NOMO-1 (cell line): Measurements from ENCODE around the gene PRPF8.

Experiments used
- DNase-seq, 2 experiments: peaks; one replicate each; lab custom pipeline; 2025; ENCODE audit not compliant: unreplicated experiment in 2 of 2; lab: John Stamatoyannopoulos, UW

Gene PRPF8

DNA sequence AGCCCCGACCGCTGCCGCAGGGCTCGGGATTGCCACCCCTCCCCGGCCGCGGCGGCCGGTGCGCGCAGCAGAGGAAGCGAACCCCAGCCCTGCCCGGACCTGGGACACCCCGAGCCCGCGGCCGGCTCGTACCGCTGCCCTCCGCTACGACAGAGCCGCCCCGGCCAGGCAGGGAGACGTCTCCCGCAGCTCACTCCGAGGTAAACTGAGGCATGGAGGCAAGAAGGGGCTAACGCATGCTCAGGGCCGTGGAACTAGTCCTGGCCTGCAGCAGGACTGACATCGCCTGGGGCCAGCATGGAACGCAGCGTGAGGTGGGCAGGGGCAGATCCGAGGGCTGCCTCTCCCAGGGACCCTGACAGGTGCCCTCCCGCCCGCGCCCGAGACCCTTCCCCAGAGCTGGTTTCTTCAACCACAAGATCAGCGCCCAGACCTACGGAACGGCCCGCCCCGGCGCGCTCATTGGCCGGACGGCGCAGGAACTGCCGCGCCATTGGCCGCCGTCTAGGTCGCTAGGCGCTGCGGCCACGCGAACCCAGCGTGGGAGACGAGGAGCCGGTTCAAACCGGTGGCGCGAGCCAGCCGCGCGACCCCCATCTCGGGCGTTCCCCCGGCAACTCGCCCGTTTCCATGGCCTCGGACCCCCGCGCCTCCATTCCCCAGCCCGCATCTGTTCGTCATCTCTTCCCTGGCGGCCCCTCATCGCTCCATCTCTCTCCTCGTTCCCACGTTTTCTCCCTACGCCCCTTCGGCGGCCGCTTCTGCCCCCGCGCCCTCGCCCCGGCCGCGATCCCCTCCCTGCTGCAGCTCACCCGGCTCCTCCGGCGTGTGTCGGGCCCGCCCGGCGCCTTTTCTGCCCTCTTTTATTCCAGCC, 56.4 kb downstream of the PRPF8 start, which contains the start of gene SLC43A2:
Gene SLC43A2 (minus strand): TSS at position 853 of the 874 bp plus-strand sequence. CDS start 960 bp downstream, outside the sequence.
- peak; percentile 60 to 86 for DNase-seq

DNA sequence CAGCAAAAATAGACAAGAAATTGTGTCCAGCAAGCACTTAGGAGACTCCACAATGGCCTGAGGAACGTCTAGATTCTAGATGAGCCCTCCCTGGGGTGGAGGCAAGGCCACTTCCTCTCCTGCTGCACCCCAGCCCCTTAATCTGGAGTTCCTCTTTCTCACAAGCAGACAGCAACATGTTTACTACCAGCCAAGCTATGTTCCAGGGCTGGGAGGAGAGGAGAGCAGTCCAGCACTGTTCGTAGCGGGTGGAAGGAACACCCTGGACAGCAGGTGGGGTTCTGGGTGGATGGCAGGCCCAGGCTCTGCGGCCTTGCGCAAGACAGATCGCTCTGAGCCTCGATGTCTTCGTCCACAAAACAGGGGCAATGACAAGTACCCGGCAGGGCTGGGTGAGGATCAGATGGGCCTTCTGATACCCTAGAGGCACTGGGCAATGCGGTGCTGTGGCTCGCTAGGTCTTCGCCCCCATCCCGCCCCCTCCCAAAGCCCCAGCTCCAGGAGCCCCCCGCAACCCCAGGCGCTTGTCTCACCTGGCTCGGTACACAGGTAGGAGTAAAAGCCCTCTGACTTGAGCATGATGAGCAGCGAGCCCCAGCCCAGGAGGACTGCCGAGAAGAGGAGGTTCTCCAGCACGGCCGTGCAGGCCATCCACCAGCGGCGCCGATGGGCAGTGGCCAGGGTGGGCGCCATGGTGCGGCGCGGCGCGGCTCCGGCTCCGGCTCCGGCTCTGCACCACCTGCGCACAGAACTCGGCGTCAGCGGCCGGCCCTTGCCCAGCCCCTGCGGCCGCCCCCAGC, 57.3 kb downstream of the PRPF8 start:
- peak; percentile 69 to 85 for DNase-seq

DNA sequence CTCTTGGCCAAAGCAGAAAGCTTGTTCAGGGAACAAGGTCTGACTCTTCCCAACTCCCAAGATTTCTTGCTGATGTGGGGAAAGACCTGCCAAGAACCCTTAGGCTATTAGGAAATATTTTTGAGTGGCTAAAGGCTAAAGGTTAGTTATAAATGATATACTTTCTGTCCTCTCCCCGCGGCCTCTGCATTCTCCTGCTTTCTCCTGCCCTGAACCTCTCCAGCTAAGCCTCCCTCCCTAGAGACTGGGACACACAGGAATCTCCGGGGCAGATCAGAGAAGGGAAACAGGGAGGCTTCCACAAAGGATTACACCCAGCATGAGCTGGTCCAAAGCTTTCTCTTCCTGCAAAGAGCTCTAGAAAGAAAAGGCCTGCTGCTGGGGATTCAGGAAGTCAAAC, 58.3 kb downstream of the PRPF8 start:
- DNase-seq = no peak

- DNase-seq = no peak
Observed at GRCh38 chr17:1625581-1625980, 59.1 kb downstream of the PRPF8 start.

GRCh38 chr17:1625053-1625452, 59.6 kb downstream of the PRPF8 start:
- DNase-seq = no peak

DNA sequence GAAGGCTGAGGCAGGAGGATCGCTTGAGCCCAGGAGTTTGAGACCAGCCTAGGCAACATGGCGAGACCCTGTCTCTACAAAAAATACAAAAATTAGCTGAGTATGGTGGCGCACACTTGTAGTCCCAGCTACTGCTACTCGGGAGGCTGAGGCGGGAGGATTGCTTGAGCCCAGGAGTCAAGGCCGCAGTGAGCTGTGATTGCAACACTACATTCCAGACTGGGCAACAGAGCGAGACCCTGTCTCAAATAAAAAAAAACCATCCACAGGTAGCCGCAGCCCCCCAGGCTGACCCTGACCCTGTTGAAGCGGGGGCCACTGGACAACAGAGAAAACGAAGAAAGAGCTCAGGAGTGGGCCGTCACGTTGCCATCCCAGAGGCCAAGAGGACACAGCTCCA, 60.0 kb downstream of the PRPF8 start:
- DNase-seq = no peak

DNA sequence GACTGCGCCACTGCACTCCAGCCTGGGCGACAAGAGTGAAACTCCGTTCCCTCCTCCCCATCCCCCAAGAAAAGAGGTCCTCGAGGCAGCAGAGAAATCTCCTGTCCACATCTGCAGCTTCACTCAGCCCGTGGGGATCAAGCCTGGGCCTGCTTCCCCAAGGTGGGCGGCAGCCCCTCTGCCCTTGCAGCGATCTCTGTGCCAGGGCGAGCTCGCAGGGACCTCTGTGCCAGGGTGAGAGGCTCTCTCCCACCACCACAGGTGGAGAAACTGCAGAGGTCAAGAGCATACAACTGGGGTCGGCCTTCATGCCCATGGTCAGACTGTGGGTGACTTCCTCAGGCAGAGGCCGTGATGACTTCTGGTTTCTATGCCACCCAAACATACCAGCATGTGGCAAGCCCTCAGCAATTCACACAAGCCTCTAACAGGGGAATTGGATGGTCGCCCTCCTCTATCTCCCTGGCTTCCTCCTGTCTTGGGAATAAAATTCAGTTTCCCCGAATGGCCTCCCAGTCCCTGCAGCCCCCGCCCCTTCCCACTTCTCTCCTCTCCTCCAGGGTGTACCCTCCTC, 61.5 kb downstream of the PRPF8 start:
- no peak for DNase-seq

DNA sequence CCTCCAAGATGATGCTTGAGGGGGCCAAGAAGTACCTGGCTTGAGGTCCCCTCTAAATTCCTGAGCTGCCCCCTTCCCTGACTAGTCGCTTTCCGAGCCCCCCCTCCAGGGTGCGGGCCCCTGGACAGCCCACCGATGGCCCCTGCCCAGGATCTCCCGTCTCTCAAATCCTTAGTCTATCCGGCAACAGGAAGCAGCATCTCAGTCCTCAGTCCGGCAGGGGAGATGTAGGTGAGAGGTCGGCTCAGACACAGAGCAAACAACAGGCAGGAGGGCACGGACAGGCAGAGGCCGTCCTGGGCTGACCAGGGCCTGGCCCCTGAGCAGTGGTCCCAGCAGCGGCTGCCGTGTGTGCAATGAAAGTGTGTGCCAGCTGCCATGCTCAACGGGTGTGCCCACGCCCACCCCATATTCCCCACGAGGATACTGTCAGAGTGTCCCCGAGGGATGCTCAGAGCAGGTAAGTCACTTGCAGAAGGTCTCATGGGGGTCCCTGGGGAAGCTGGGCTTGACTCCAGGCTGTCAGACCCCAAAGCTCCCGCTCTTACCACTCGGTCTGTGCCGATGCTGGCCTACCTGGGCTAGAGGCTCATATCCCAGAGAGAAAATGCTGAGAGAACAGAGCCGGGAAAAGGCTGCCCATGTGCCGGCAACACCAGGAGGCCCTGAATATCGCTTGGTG, 63.3 kb downstream of the PRPF8 start:
- DNase-seq = no peak

DNA sequence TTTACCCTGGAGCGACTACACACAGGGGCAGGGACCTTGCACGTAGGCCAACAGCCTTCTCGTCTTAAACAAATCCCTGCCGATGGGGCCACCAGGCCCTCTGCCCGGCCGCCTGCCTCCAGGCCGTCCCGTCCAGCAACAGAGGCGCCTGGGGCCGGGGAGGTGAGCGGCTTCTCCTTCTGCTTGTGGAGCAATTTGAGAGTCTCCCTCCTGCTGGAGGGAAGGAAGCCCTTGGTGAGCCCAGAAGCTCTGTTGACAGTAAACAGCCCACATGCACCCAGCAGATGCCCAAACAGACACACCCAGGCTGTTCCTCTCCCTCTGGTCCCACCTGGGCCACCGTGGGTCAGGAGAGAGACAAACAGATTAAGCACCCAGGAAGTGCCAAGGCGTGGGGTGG, 64.2 kb downstream of the PRPF8 start:
- no peak for DNase-seq

- DNase-seq = peak in 1 of 2 experiments; percentile 16
Observed at GRCh38 chr17:1617620-1618174, 67.0 kb downstream of the PRPF8 start.

GRCh38 chr17:1616101-1616500, 68.6 kb downstream of the PRPF8 start:
- no peak for DNase-seq

DNA sequence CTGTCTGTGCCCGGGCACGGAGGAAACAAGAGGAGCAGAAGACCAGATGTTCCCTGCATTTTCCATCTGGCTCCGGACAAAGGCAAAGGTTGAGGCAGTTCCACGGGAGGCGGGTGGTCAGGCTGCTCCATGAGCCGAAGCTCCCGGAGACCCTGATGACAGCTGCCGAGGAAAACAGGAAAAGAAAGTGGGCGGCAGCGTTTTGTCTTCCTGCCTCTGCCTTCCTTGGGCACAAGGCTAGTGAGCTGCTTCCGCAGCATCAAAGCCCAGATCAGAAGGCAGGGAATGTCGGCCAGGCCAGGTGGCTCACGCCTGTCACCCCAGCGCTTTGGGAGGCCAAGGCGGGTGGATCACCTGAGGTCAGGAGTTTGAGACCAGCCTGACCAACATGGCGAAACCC, 72.3 kb downstream of the PRPF8 start:
- no peak for DNase-seq

- DNase-seq = peak; percentile 39 to 61
Observed at GRCh38 chr17:1611715-1612114, 73.0 kb downstream of the PRPF8 start.

DNA sequence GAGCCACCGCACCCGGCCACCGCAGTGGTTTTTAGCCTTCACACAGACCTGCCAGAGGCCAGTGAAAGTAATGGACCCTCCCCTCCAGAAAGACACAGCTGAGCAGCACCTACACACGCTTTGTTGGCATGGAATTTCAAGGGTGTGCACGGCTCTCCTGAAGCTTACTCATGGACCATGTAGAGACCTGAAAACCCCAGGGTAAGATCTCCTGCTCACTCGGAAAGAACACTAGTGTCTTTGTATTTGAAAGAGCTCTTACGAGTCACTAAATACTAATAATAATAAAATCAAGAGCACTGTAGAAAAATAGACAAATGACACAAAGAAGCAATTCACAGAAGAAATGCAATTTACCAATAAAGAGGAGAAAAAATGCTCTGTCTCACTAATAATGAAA, 76.0 kb downstream of the PRPF8 start:
- DNase-seq = no peak

DNA sequence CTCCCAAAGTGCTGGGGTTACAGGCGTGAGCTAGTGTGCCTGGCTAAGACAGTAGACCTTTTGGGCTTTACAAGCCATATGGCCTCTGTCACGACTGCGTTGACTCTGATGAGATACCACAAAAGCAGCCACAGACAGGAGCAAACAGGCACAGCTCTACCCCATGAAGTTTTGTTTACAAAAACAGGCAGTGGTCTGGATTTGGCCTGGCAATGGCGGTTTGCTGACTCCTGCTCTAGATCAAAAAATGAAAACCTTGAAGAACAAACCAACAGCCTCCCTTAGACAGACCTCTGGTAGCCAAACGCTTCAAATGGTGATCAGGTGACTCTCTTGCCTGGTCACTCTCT, 76.7 kb downstream of the PRPF8 start:
- no peak for DNase-seq

DNA sequence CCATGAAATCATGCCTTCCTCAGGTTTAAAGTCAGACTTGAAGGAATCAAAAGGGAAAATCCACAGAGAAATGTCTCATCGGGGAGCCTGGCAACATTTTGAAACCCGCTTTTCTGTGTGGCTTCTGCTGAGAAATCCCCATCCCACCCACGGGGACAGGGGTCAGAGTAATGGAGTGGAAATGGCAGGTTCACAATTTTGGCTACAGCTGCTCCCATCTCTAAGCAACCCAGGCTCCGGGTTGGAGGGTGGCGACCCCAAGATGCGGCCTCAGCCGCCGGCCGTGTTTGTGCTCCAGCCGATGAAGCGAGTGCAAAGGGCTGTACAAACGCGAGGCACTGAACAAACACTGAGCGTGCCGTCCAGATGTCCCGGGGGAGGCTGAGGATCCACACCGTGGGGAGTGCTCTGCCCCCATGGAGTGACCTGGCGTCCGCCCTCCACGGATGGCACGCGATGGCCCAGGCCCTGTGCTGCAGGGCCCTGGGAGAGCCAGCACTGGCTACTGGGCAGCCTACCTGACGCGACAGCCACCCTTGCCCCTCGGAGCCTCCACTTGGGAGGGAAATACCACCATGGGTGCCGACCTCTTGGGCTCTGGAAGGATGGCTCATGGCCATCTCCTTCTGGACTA, 78.2 kb downstream of the PRPF8 start:
- no peak for DNase-seq

DNA sequence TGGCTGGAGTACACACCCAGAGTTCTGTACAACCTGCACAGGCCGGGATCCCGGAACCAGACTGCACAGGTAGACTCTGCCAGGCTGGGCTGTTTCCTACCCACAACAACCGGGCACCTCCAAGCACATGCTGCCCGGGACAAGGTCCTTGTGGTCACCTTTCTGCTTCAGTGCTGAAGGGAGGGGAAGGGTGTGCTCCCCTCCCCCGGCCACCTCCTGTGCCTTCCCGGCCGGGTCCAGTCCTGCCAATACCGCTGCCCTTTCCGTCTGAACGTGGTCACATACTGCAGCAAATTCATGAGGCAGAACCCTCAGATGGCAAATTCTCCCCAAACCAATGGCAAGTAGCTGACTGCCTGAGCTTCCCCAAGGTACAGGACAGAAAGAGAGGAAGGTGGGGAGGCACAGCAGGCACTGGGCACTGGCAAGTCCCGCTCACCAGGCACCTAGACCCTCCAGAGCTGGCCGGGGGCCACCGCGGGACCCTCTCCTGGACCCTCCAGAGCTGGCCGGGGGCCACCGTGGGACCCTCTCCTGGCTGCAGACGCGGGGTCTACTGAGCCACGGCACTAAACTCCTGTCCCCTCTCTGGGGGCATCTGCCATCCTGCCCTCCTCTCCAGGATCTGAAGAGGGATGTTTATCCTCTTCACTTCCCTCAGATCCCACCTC, 78.9 kb downstream of the PRPF8 start:
- no peak for DNase-seq

DNA sequence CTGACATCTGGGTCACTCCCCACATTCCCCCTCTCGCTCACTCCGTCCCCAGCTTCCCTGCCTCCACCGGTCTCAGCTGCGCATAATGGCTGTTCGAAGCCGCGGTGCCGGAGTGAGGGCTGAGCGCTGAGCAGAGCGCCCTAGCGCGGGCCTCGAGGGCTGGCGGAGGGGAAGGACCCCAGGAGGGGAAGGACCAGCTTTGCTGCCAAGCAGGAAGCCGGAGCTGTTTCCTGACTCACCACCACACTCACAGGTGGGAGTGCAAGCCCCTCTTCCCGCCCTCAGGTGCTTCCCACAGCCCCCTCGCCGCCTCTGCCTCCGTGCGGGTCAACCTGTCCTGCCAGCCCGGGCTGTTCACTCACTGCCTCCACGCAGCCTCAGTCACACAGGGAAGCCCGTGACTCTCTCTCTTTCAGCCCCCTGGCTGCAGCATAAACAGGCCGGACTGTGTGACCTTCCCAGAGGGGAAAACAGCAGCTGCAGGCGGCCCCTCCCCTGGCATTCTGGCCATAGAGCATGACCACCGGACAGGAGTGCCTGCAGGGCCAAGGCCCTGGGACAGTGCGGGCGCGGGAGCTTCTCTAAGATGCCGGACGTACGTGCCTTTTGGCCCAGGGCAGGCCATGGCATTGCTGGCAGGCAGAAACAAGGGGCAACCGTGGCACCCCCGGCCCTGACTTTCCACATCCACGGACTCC, 79.7 kb downstream of the PRPF8 start:
- no peak for DNase-seq

DNA sequence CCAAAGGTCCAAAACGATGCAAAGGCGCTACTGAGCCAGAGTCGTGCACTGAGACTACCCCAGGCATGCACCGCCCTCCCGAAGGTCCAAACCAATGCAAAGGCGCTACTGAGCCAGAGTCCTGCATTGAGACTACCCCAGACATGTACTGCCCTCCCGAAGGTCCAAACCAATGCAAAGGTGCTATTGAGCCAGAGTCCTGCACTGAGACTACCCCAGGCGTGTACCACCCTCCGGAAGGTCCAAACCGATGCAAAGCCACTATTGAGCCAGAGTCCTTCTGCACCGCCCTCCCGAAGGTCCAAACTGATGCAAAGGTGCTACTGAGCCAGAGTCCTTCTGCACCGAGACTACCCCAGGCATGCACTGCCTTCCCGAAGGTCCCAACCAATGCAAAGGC, 83.1 kb downstream of the PRPF8 start:
- no peak for DNase-seq
